SK-N-SH (cell line): Measurements from ENCODE around the gene PTPRA. TPM values are rescaled to one million over a fixed set of nuclear protein-coding genes. Genes with fewer than 3 reads are reported as not detected.

Experiments used
- CTCF ChIA-PET: fragments of 300-600, 350-600 bp; formaldehyde crosslinking; extraction: SDS; loops from one replicate; lab custom pipeline; 2021; lab: Yijun Ruan, JAX
- POLR2A ChIA-PET: fragments of 350-600 bp; sonication (Branson Sonifier 250); formaldehyde crosslinking; extraction: SDS; loops from one replicate; lab custom pipeline; 2020; ENCODE audit warnings: antibody characterized with exemption, inconsistent platforms; lab: Yijun Ruan, JAX
- DNase-seq: peaks from one replicate; pipeline ENCODE4 v3.0.0; 2012
- H2AFZ ChIP-seq: fragments of 200-600 bp; sonication (generic); 2 replicates; pipeline ENCODE4 v1.8.1; 2016; ENCODE audit warnings: antibody characterized with exemption, mild to moderate bottlenecking, low read depth
- H3F3A ChIP-seq: fragments of 200-600 bp; sonication (generic); replicated peaks from 2 replicates; pipeline ENCODE3; 2016; ENCODE audit warnings: antibody characterized with exemption, mild to moderate bottlenecking; ENCODE audit not compliant: insufficient read depth
- H3K27ac ChIP-seq, 2 experiments: fragments of 200-500 bp in 1 of 2; fragments of 200-600 bp in 1 of 2; sonication (Bioruptor generic) in 1 of 2; sonication (generic), shearing (Covaris generic) in 1 of 2; 2 replicates each; pipeline versions ENCODE4 v1.5.1 to v1.6.1; 2014 to 2016; ENCODE audit warnings: low read depth in 2 of 2, inconsistent platforms in 1 of 2, low read length in 1 of 2, mild to moderate bottlenecking in 1 of 2, mixed read lengths in 1 of 2
- H3K27me3 ChIP-seq: fragments of 200-600 bp; sonication (generic), shearing (Covaris generic); 2 replicates; pipeline ENCODE4 v1.6.1; 2016; ENCODE audit warnings: mixed run types; ENCODE audit not compliant: insufficient read depth
- H3K36me3 ChIP-seq, 2 experiments: fragments of 200-500 bp in 1 of 2; fragments of 200-600 bp in 1 of 2; sonication (Bioruptor generic) in 1 of 2; sonication (generic) in 1 of 2; replicated peaks in 1 of 2; 2 replicates each; pipeline versions ENCODE3 to v1.5.1; 2014 to 2016; ENCODE audit warnings: low read length in 1 of 2, mild to moderate bottlenecking in 1 of 2; ENCODE audit not compliant: insufficient read depth in 2 of 2, control insufficient read depth in 1 of 2
- H3K4me1 ChIP-seq, 2 experiments: fragments of 200-500 bp in 1 of 2; fragments of 200-600 bp in 1 of 2; sonication (Bioruptor generic) in 1 of 2; sonication (generic), shearing (Covaris generic) in 1 of 2; 2 replicates each; pipeline versions ENCODE4 v1.5.1 to v1.6.1; 2014 to 2016; ENCODE audit warnings: low read depth in 1 of 2, low read length in 1 of 2, mixed run types in 1 of 2; ENCODE audit not compliant: insufficient read depth in 2 of 2, control insufficient read depth in 1 of 2
- H3K4me2 ChIP-seq: fragments of 200-600 bp; sonication (generic), shearing (Covaris generic); 2 replicates; pipeline ENCODE4 v1.6.1; 2017; ENCODE audit warnings: mixed run types
- H3K4me3 ChIP-seq, 2 experiments: fragments of 200-500 bp in 1 of 2; fragments of 200-600 bp in 1 of 2; sonication (Bioruptor generic) in 1 of 2; sonication (generic), shearing (Covaris generic) in 1 of 2; 2 replicates each; pipeline versions ENCODE4 v1.5.1 to v1.8.1; 2014 to 2016; ENCODE audit warnings: low read depth in 2 of 2, inconsistent platforms in 1 of 2, low read length in 1 of 2, mild to moderate bottlenecking in 1 of 2, mixed read lengths in 1 of 2, moderate library complexity in 1 of 2
- H3K79me2 ChIP-seq: fragments of 200-600 bp; sonication (generic); 2 replicates; pipeline ENCODE4 v1.8.1; 2017; ENCODE audit warnings: mild to moderate bottlenecking; ENCODE audit not compliant: insufficient read depth
- H3K9ac ChIP-seq: fragments of 200-600 bp; sonication (generic); 2 replicates; pipeline ENCODE4 v1.6.1; 2017; ENCODE audit warnings: mixed run types
- H3K9me2 ChIP-seq: fragments of 200-600 bp; sonication (generic); 2 replicates; pipeline ENCODE4 v1.6.1; 2017; ENCODE audit warnings: mixed run types
- H3K9me3 ChIP-seq: fragments of 200-600 bp; sonication (generic); 2 replicates; pipeline ENCODE4 v1.6.1; 2017; ENCODE audit warnings: mixed run types, mild to moderate bottlenecking, moderate library complexity
- H4K20me1 ChIP-seq: fragments of 200-600 bp; sonication (generic); 2 replicates; pipeline ENCODE4 v1.6.1; 2017; ENCODE audit warnings: mild to moderate bottlenecking, mixed run types; ENCODE audit not compliant: insufficient read depth
- EP300 ChIP-seq, 2 experiments: IDR thresholded peaks; 2 replicates each; pipeline versions ENCODE4 v1.4.0 to v1.6.1; 2012; ENCODE audit warnings: borderline replicate concordance in 1 of 2, low read depth in 1 of 2, low read length in 1 of 2
- FOXM1 ChIP-seq: IDR thresholded peaks from 2 replicates; pipeline ENCODE4 v1.4.0; 2012; ENCODE audit warnings: low read depth, mild to moderate bottlenecking
- GABPA ChIP-seq: IDR thresholded peaks from 2 replicates; pipeline ENCODE4 v1.4.0; 2012; ENCODE audit warnings: low read depth, mild to moderate bottlenecking
- GATA2 ChIP-seq: sonication (generic); formaldehyde crosslinking; IDR thresholded peaks from 2 replicates; pipeline ENCODE4 v1.5.0; 2020; ENCODE audit warnings: mild to moderate bottlenecking, missing genetic modification reagents
- IRF3 ChIP-seq: fragments of 150-350 bp; IDR thresholded peaks from 2 replicates; pipeline ENCODE4 v1.6.1; 2016; ENCODE audit warnings: mild to moderate bottlenecking, low read depth, low read length
- MAX ChIP-seq: IDR thresholded peaks from 2 replicates; pipeline ENCODE4 v1.4.0; 2012; ENCODE audit warnings: low read depth
- MEF2A ChIP-seq: IDR thresholded peaks from 2 replicates; pipeline ENCODE4 v1.4.0; 2012; ENCODE audit warnings: low read depth, borderline replicate concordance
- NFIC ChIP-seq: IDR thresholded peaks from 2 replicates; pipeline ENCODE4 v1.4.0; 2012; ENCODE audit warnings: borderline replicate concordance
- REST ChIP-seq: IDR thresholded peaks from 2 replicates; pipeline ENCODE4 v1.6.1; 2012; ENCODE audit warnings: mild to moderate bottlenecking, low read depth, low read length, moderate library complexity
- RXRA ChIP-seq: IDR thresholded peaks from 2 replicates; pipeline ENCODE4 v1.4.0; 2012; ENCODE audit warnings: low read depth, mild to moderate bottlenecking, borderline replicate concordance
- SIN3A ChIP-seq: IDR thresholded peaks from 2 replicates; pipeline ENCODE4 v1.6.1; 2012; ENCODE audit warnings: low read depth, mild to moderate bottlenecking, low read length, moderate library complexity, borderline replicate concordance
- TAF1 ChIP-seq: IDR thresholded peaks from 2 replicates; pipeline ENCODE4 v1.6.1; 2012; ENCODE audit warnings: low read depth, mild to moderate bottlenecking, low read length, moderate library complexity, borderline replicate concordance
- TEAD4 ChIP-seq: IDR thresholded peaks from 2 replicates; pipeline ENCODE4 v1.4.0; 2012; ENCODE audit warnings: mild to moderate bottlenecking, borderline replicate concordance; ENCODE audit not compliant: insufficient read depth
- USF1 ChIP-seq: IDR thresholded peaks from 2 replicates; pipeline ENCODE4 v1.4.0; 2012; ENCODE audit warnings: low read depth, borderline replicate concordance
- USF2 ChIP-seq: fragments of 150-350 bp; IDR thresholded peaks from 2 replicates; pipeline ENCODE4 v1.6.1; 2017; ENCODE audit warnings: antibody characterized with exemption, low read length, low read depth, borderline replicate concordance
- YY1 ChIP-seq: IDR thresholded peaks from 2 replicates; pipeline ENCODE4 v1.4.0; 2012; ENCODE audit warnings: low read depth, mild to moderate bottlenecking
- WGBS: methylation state at CpG from one replicate; pipeline ENCODE4 v1.1.6; 2017; ENCODE audit warnings: low lambda C conversion rate; 5-methylcytosine and 5-hydroxymethylcytosine counted together
- polyA plus RNA-seq, 3 experiments: library from polyadenylated mRNA; depleted of rRNA; stranded (reverse); fragments of >200 nt; gene quantifications; 2 replicates each; pipeline ENCODE4 v1.2.3, GENCODE V29; 2012

Gene PTPRA
- polyA plus RNA-seq, 1 of the 3 experiments (the other 2 are of a cell fraction): 47.6 TPM

- H3K9ac ChIP-seq: no peak overlapping the region
- no peak overlapping the region for H3K4me3 ChIP-seq
- no peak overlapping the region for H2AFZ ChIP-seq
- CTCF ChIA-PET: interaction anchor here (3.8 kb wide), 1 partner anchor 17 kb away, joined by 18 read pairs; no protein-coding TSS in a partner anchor
- no peaks in the 10 kb centered on the region for H3K36me3 ChIP-seq
- POLR2A ChIA-PET: no interaction called here
- H4K20me1 ChIP-seq: no peaks in the 10 kb centered on the region
- H3K4me1 ChIP-seq: no peaks in the 10 kb centered on the region
- no peak overlapping the region for H3K27ac ChIP-seq
- H3K9me3 ChIP-seq: no peaks in the 10 kb centered on the region
- H3F3A ChIP-seq: no peaks in the 10 kb centered on the region
- TF ChIP-seq TAF1 (no peak), MEF2A (no peak), MAX (no peak), NFIC (no peak), EP300 (IDR thresholded peaks at IDR 0.05; ENCODE audit: borderline replicate concordance in 1 of 2, low read depth in 1 of 2, low read length in 1 of 2) (no peak), YY1 (no peak), USF1 (no peak), USF2 (no peak), IRF3 (no peak), GATA2 (CRISPR knock-in tag) (no peak), GABPA (no peak), TEAD4 (no peak), RXRA (no peak), SIN3A (no peak), FOXM1 (no peak), REST (no peak)
- no peaks in the 10 kb centered on the region for H3K27me3 ChIP-seq
- no peaks in the 10 kb centered on the region for H3K79me2 ChIP-seq
- no peak for DNase-seq
- H3K4me2 ChIP-seq: no peak overlapping the region
- WGBS: 66% methylated on average over 4 of the region's 4 CpGs
- H3K9me2 ChIP-seq: no peaks in the 10 kb centered on the region
Observed at GRCh38 chr20:3070725-3071124, 197.4 kb downstream of the PTPRA start.
